NK-92 (cell line): ENCODE data around the gene PPAN.

Experiments
- DNase-seq: peaks from one replicate; lab custom pipeline; 2025; ENCODE audit not compliant: unreplicated experiment; lab: John Stamatoyannopoulos, UW

PPAN gene

GRCh38 chr19:10106100-10106936 lies at the start of gene PPAN:
TSS of gene PPAN (plus strand) at chr19:10106362. CDS start at chr19:10106395, 33 bp downstream.
- peak; percentile 82 for DNase-seq

- no peak for DNase-seq
These were observed 44.3 kb upstream of the PPAN start for GRCh38 chr19:10061717-10062310.

- DNase-seq: no peak
These were observed 38.0 kb upstream of the PPAN start for GRCh38 chr19:10068205-10068604.

DNA sequence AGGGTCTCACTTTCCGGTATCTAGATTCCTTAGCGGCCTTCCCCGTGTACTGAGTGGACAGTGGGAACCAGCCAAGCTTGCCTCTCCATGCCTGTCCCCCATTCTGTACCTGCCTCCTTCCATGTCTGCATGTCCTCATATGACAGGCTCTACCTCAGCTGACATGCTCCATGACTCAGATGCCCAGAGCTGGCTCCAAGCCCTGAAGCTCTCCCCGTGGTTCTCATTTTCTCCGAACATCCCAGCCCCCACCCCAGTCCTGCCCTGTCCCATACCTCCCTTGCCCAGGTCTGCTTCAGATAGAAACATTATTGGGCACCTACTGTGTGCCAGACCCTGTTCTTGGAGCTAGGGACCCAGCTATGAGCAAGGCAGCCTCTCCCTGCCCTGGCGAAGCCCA lies 37.1 kb upstream of the PPAN start:
- DNase-seq: no peak

DNA sequence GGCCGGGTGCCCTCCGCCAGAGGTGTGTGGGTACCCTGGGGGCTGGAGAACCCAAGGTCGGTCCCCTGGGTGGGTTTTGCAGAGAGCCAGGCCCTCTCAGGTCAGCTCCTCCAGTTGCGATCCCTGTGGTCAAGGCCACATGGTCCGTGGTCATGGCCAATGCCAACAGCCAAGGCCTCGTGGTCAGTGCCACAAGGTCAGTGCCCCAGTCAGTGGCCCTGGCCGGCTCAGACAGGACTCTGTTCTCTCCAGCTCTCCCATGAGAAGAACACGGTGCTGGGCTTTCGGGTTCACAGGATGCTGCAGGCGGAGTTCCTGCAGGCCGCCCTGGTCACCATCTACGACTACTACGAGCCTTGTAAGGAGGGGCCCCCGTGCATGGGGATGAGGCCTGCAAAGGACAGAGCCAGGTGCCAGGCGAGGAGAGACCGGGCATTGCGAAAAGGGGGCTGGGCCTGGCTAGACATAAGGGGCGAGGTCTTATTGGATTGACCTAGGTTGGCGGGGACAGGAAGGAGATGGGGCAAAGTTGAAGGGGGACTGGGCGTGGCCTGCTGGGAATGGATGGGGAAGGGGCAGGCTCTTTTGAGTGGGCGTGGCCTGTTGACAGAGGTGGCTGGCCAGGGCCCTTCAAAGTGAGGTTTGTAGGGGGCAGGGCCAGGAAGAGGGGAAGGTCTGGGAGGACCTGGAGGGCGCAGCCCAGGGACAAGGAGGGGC lies 35.3 kb upstream of the PPAN start:
- DNase-seq: no peak

- DNase-seq: no peak
These were observed 32.0 kb upstream of the PPAN start for GRCh38 chr19:10074153-10074552.

GRCh38 chr19:10076535-10076934 lies 29.6 kb upstream of the PPAN start:
- no peak for DNase-seq

GRCh38 chr19:10078329-10078728 lies 27.8 kb upstream of the PPAN start:
- no peak for DNase-seq

- DNase-seq: no peak
These were observed 27.1 kb upstream of the PPAN start for GRCh38 chr19:10079031-10079453.

GRCh38 chr19:10083911-10084310 lies 22.3 kb upstream of the PPAN start:
- DNase-seq: no peak

DNA sequence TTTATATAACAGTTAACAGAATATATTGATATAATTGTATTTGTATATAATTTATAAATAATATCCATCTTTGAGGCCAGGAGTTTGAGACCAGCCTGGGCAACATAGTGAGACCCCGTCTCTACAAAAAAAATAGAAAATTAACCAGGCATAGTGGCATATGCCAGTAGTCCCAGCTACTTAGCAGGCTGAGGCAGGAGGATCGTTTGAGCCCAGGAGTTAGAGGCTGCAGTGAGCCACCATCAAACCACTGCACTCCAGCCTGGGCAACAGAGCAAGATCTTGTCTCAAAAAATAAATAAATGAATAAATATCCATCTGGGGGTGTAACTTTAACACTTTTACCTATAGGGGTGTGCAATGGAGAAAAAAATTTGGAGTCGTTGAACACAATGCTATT lies 21.4 kb upstream of the PPAN start:
- DNase-seq: no peak

DNA sequence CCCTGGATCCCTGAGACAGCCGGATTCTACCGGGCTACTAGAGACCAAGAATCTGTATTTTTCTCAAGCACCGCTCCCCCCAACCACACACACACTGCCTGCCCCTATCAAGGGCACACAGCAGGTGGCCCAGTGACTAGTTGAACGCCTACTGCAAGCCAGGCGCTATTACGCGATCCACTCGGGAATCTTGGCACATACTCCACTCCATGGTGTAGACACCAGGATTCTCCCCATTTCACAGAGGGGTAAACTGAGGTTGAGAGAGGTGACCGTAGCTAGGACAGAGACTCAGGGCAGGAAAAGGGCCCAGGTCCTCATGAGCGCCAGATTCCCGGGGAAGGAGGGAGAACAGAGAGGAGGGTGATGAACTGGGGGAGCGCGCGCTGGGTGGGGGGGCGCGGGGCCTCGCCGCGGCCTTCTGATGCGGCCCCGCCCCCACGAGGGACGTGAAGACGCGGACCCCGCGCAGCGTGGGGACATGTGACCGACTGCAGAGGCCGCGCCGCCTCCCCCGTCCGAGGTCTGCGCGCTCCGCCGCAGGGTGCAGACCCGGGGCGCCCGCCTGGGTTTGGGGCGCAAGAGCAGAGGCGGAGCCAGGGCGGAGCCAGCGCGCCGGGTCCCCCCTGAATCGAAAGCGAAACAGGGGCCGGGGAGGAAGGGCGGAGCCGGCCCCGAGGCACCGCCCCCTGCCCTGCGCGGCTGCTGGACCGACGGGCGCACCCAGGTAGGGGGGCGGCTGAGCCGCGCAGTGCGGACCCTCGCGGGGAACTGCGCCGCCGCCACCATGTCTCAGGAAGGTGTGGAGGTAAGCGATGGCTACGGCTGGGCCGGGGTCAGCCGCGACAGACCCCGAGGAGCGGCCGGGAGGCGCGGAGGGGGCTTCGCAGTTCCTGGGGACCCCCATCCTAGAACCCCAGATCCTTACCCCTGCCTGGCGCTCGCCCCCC lies 20.2 kb upstream of the PPAN start, which contains the start of gene SHFL:
SHFL (plus strand) TSS at position 677 of the 950 bp plus-strand sequence; CDS start at position 788, 111 bp downstream.
- no peak for DNase-seq

DNA sequence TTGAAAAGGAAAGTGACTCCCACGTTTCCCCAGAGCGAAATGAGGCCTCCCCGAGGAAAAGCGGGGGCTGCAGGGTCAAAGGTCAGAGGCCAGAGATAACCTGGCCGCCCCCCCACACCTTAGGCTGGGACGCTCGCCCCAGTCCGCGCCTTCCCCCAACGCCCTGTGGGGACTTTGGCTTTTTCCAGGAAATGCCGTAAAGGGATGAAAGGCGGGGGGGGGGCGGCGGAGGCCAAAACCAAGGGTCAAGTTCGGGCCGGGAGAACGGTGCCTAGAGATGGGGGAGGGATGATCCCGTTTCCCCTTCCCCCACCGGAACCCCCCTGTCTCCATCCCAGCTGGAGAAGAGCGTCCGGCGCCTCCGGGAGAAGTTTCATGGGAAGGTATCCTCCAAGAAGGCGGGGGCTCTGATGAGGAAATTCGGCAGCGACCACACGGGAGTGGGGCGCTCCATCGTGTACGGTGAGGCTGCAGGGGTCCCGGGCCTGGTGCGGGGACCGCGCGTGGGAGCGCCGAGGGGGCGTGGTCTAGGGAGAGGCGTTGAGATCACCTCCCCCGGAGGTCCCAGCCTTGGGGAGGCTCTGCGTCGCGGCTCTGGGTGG lies 19.5 kb upstream of the PPAN start:
- DNase-seq: no peak

- DNase-seq: no peak
These were observed 18.7 kb upstream of the PPAN start for GRCh38 chr19:10087296-10088061.

- DNase-seq: no peak
These were observed 17.1 kb upstream of the PPAN start for GRCh38 chr19:10088949-10089554.

DNA sequence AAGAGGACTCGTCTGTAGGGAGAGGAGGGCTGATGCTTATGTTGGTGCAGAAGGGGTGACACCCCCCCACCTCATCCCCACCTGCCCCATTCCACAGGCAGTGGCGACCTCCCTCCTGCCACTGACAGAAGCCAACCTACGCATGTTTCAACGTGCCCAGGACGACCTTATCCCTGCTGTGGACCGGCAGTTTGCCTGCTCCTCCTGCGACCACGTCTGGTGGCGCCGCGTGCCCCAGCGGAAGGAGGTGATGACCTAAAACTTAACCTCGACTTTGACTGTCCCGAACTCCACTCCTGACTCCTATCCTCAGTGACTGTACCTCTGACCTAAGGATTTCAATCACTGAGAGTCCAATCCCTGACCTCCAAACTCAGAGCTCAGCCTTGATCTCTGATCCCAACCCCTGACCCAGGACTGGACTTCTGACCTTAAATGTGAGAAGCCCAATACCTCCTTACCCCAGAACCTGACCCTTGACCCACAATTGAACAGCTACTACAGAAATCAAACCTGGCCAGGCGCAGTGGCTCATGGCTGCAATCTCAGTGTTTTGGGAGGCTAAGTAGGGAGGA lies 16.3 kb upstream of the PPAN start:
- DNase-seq: no peak

GRCh38 chr19:10091370-10091687 lies 14.8 kb upstream of the PPAN start:
- DNase-seq: no peak

GRCh38 chr19:10091895-10092641 lies 14.1 kb upstream of the PPAN start:
- no peak for DNase-seq
